Upper lobe of right lung (tissue), 1 donor: ENCODE measurements around the gene VSIR. TPM values are rescaled to one million over a fixed set of nuclear protein-coding genes. Genes with fewer than 3 reads are reported as not detected.
A peak's percentile ranks its signal among the peaks of the same experiment; 100 is the strongest.

Experiments used
- ATAC-seq: fragments of 200-7000 bp; cut with Tn5 transposase; one replicate; pipeline ENCODE4 v1.9.1; 2020; ENCODE audit warnings: mild to moderate bottlenecking, moderate library complexity
- DNase-seq: peaks from one replicate; pipeline ENCODE4 v3.0.0-alpha.2; 2020
- H3K27ac ChIP-seq: fragments of 200-600 bp; one replicate; pipeline ENCODE4 v1.8.0; 2022
- H3K27me3 ChIP-seq: fragments of 200-600 bp; one replicate; pipeline ENCODE4 v1.8.0; 2022; ENCODE audit warnings: mild to moderate bottlenecking
- H3K36me3 ChIP-seq: fragments of 200-600 bp; one replicate; pipeline ENCODE4 v1.8.0; 2022
- H3K4me1 ChIP-seq: fragments of 200-600 bp; one replicate; pipeline ENCODE4 v1.8.0; 2022
- H3K4me3 ChIP-seq: fragments of 200-600 bp; one replicate; pipeline ENCODE4 v1.8.0; 2022; ENCODE audit warnings: mild to moderate bottlenecking
- H3K9me3 ChIP-seq: fragments of 200-600 bp; one replicate; pipeline ENCODE4 v1.8.0; 2022
- intact Hi-C: fragments of 100-400 bp; cut with DNase I; formaldehyde crosslinking; loops from one replicate; pipeline ENCODE4 v1.11.0; 2022
- total RNA-seq: library from RNA; stranded (reverse); fragmentation: NEBNext Ultra II Directional; extraction: Animal tissue kit (Norgen Biotek cat#: 25700); gene quantifications from one replicate; pipeline ENCODE4 v1.2.1, GENCODE V29; 2021
- TF ChIP-seq, protein P1 (sequence below): fragments of 200-600 bp; IDR thresholded peaks from one replicate; pipeline ENCODE4 v1.8.0; 2022; ENCODE audit warnings: antibody characterized with exemption
- donor health status: DM: no; HTN: yes; CAD: no; lungs with severe emphysema.

Gene VSIR
- total RNA-seq, 1 donor from 2014 or later = 128 TPM

DNA sequence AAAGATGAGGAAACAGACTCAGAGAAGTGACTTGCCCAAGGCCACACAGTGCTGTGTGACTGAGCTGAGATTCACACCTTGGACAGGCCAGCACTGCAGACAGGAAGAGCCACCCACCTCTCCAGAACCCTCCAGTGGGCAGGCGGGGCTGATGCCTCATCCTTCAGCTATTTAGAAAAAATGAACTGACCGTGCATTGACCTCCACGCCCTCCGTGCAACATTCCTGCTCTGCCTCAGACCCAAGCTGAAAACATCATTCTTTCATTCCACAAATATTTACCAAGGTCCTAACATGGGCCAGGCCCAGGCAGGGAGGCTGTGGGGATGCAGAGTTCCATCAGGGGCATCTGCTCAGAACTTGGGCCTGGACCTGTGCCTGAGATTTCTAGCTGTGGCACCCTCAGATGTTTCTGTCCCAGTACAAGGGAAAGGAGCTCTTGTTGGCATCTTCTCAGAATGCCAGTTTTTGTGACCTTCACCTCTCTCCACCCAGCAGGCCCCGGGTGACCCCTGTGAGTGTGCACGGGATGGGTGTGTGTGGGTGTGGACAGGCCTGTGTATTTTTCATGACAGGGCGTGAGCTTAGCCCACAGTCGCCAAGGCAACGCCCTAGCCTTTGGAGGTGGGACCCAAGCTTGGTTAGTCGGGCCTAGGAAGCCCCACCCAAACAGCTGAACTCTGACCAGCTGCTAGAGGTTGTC lies 6.5 kb downstream of the VSIR start:
- intact Hi-C loops = no loop called here
- peaks cover 6% of the 10 kb centered on the region for H3K36me3 ChIP-seq
- no peaks in the 10 kb centered on the region for H3K27me3 ChIP-seq
- peaks cover 93% of the 10 kb centered on the region for H3K4me1 ChIP-seq
- TF ChIP-seq, protein P1, sequence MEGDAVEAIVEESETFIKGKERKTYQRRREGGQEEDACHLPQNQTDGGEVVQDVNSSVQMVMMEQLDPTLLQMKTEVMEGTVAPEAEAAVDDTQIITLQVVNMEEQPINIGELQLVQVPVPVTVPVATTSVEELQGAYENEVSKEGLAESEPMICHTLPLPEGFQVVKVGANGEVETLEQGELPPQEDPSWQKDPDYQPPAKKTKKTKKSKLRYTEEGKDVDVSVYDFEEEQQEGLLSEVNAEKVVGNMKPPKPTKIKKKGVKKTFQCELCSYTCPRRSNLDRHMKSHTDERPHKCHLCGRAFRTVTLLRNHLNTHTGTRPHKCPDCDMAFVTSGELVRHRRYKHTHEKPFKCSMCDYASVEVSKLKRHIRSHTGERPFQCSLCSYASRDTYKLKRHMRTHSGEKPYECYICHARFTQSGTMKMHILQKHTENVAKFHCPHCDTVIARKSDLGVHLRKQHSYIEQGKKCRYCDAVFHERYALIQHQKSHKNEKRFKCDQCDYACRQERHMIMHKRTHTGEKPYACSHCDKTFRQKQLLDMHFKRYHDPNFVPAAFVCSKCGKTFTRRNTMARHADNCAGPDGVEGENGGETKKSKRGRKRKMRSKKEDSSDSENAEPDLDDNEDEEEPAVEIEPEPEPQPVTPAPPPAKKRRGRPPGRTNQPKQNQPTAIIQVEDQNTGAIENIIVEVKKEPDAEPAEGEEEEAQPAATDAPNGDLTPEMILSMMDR = no peak
- no peaks in the 10 kb centered on the region for H3K9me3 ChIP-seq
- H3K27ac ChIP-seq = peak overlapping the region; percentile 90
- ATAC-seq (peak; percentile 74), DNase-seq (peak; percentile 82)
- H3K4me3 ChIP-seq = no peak overlapping the region

GRCh38 chr10:71765906-71766716 lies 7.2 kb downstream of the VSIR start:
- no peaks in the 10 kb centered on the region for H3K9me3 ChIP-seq
- H3K27ac ChIP-seq = peak overlapping the region; percentile 90
- TF ChIP-seq, protein P1 = no peak
- DNase-seq = no peak
- intact Hi-C loops = no loop called here
- ATAC-seq = no peak
- no peaks in the 10 kb centered on the region for H3K27me3 ChIP-seq
- H3K36me3 ChIP-seq = peaks cover 14% of the 10 kb centered on the region
- H3K4me3 ChIP-seq = no peak overlapping the region
- H3K4me1 ChIP-seq = peaks cover 92% of the 10 kb centered on the region

DNA sequence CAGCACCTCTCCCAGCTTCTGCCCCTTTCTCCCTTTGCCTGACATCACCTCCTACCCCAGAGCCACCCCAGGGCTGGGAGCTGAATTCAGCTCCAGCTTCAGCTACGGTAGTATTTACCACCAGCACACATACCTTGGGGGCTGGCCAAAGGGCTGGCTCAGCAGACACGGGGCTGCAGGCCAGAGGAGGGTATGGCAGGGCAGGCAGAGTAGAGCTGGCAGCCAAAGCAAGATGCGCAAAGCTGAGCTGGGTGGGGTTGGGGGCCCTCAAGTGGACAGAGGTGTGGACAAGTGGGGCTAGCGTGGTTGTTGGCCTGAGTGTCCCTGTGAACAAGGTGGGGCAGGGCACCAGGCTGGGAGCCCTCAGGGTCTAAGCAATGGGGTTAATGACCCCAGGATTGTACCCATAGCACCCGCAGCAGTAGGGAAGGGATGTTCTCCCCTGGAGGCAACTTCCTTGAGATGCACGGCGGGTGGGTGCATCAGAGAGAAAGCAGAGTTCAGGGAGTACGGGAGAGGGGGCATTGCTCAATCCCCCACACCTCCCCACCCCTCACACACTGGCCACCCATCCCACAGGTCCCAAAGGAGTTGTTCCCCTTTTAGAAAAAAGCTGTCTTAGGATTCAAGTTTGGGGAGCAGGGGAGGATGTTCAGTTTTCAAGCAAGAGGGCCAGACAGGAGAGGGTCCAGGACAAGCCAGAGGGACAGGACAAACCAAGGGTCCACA lies 8.0 kb downstream of the VSIR start:
- H3K27me3 ChIP-seq = no peaks in the 10 kb centered on the region
- peaks cover 87% of the 10 kb centered on the region for H3K4me1 ChIP-seq
- DNase-seq (no peak), ATAC-seq (peak; percentile 5)
- H3K9me3 ChIP-seq = no peaks in the 10 kb centered on the region
- peaks cover 22% of the 10 kb centered on the region for H3K36me3 ChIP-seq
- H3K27ac ChIP-seq = peak overlapping the region; percentile 90
- no peak overlapping the region for H3K4me3 ChIP-seq
- intact Hi-C loops = no loop called here
- TF ChIP-seq, protein P1 = no peak

DNA sequence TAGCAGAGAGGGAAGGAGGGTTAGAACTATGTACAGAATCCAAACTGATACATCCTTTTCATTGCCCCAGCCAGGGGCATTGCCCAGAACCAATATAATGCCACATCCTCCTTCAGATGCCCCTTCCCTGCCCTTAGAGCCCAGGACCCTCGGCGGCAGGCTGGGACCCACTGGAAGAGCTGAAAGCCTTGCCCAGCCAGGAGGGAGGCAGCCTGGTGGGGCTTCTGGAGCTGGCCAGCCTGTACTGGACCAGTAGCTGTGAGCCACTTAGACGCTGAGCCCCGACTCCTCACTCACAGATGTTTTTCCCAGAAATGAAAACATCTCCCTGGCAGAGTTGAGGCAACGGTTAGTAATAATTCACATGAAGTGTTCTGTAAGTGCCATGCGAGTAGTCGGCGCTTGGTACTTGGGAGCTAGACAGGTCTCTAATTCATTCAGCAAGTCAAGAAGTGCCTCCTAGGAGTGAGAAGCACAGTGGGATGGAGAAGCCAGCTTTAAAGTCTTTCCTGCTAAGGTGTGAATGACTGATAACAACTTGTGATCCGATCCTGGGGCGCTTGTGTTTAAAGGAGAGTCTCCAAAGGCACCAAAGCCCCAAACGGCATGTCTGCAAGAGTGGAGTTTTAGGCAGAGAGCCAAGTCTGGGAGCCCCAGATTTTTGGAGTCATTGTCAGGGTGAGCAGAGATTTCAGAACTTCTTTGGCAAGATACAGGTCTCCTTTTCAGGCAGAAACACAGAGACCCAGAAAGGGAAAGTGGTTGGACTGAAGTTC lies 9.8 kb downstream of the VSIR start:
- TF ChIP-seq, protein P1 = no peak
- DNase-seq = no peak
- Histone ChIP-seq H3K9me3 (no peaks in the 10 kb centered on the region), H3K4me3 (no peak overlapping the region), H3K4me1 (peaks cover 79% of the 10 kb centered on the region), H3K27ac (no peak overlapping the region), H3K27me3 (no peaks in the 10 kb centered on the region), H3K36me3 (peaks cover 33% of the 10 kb centered on the region)
- intact Hi-C loops = no loop called here
- no peak for ATAC-seq

DNA sequence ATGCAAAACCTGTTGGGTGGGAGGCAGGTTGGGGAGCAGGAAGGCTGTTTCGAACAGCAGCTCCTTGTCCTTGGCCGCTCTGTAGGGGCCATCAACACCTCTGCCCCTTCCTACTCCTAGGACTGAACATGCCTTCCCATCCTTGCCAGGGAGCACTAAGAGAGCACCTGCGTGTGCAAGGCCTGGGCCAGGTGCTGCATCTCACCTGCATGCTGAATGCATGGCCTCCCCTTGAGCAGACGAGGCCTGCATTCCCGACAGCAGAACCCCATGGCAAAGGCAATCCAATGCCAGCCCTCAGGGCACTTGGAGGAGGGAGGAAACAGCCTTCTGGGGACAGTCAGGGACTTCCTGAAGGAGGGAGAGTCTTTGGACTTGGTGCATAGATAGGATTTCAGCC lies 11.0 kb downstream of the VSIR start:
- intact Hi-C loops = no loop called here
- DNase-seq (no peak), ATAC-seq (no peak)
- no peaks in the 10 kb centered on the region for H3K27me3 ChIP-seq
- no peaks in the 10 kb centered on the region for H3K9me3 ChIP-seq
- H3K4me1 ChIP-seq = peaks cover 77% of the 10 kb centered on the region
- TF ChIP-seq, protein P1 = no peak
- H3K4me3 ChIP-seq = no peak overlapping the region
- H3K36me3 ChIP-seq = peaks cover 41% of the 10 kb centered on the region
- peak overlapping the region; percentile 11 for H3K27ac ChIP-seq
